ENCODE data around the gene KTN1. TPM values are rescaled to one million over a fixed set of nuclear protein-coding genes. Genes with fewer than 3 reads are reported as not detected.

Gene KTN1
- total RNA-seq, 1 donor from 2014 or later, result 128 TPM

DNA sequence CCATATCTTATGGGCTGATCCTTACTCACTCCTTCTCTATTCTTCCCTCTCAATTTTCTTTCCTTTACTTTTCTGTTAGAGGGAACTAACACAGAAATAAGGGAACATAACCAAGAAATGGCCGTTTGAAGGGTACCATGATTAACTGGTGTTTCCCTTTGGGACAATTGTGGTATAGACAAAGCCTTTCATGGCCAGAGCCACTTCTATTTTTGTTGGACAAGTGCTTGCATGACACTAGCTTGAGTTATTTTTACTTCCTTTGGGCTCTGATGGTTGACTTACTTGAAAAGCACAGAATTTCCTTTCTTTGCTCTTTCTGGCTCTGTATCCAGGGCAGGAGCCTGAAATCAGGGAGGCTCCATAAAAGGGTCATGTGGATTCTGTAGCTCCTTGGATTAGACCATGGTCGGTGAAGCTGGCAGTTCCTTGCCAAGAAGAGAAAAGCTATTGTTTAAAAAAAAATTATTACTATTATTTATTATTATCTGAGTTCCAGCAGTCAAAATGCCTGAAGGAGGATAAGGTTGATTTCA is 130.6 kb downstream of the KTN1 start:
- Histone ChIP-seq H3K27me3 (ENCODE audit: control insufficient read depth, insufficient read depth, low read length) (no peaks in the 10 kb centered on the region), H3K36me3 (ENCODE audit: control insufficient read depth, insufficient read depth, low read length) (no peaks in the 10 kb centered on the region), H3K4me3 (ENCODE audit: low read depth, low read length) (no peak overlapping the region)
- no peak for FAIRE-seq
- DNase-seq (ENCODE audit: low read depth), result no peak
- TF ChIP-seq CTCF (IDR thresholded peaks at IDR 0.05; ENCODE audit: insufficient read depth, low read length, severe bottlenecking), result no peak

DNA sequence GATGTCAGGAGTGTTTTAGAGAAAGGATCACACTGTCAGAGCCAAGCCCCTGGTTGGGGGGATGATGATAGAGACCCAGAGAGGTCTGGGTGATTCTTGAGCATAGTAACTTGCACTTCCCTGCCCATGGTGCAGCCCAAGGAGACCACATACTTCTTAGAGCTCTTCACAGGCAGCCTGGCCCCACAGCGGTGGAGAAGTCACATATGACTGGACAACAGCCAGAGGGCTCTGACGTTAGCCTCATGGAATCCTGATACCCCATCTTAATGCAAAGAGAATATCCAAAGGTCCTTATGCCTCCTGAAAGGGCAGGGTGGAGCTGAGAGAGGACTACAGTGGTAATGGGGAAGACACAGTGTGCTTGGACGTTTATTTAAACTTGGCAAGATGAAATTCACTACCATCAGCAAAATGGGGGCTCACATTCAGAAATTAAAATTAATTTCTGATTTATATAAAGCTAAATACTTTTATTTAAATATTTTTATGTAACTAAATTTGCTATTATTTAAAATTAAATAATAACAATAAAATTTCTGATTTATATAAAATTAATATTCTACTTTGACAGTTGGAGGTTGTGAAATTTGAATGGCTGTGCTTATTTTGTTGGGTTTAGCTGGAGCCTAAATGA is 131.3 kb downstream of the KTN1 start:
- DNase-seq (ENCODE audit: low read depth) (peak; percentile 33), FAIRE-seq (no peak)
- TF ChIP-seq CTCF (IDR thresholded peaks at IDR 0.05; ENCODE audit: insufficient read depth, low read length, severe bottlenecking), result no peak
- Histone ChIP-seq H3K36me3 (ENCODE audit: control insufficient read depth, insufficient read depth, low read length) (no peaks in the 10 kb centered on the region), H3K4me3 (ENCODE audit: low read depth, low read length) (no peak overlapping the region), H3K27me3 (ENCODE audit: control insufficient read depth, insufficient read depth, low read length) (no peaks in the 10 kb centered on the region)

DNA sequence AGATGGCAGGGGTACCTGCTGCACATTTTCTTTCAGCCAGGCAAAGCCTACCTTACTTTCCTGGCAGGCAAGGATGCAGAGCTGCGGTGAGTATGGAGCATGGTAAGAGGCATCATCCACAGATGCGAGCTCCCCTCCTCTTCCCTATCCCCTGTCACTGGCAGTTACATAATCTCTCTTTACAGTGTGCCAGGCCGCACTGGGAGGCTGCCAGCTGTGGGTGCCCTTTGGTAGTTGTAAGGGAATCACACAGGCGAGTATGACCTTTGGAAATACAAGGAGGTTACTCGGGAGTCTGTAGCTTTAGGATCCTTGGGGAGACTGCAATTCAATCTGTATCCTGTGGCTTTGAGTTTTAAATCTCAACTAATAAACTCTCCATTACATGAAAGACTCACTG is 132.5 kb downstream of the KTN1 start:
- no peak for FAIRE-seq
- TF ChIP-seq CTCF (IDR thresholded peaks at IDR 0.05; ENCODE audit: insufficient read depth, low read length, severe bottlenecking), result no peak
- H3K27me3 ChIP-seq (ENCODE audit: control insufficient read depth, insufficient read depth, low read length), result no peaks in the 10 kb centered on the region

DNA sequence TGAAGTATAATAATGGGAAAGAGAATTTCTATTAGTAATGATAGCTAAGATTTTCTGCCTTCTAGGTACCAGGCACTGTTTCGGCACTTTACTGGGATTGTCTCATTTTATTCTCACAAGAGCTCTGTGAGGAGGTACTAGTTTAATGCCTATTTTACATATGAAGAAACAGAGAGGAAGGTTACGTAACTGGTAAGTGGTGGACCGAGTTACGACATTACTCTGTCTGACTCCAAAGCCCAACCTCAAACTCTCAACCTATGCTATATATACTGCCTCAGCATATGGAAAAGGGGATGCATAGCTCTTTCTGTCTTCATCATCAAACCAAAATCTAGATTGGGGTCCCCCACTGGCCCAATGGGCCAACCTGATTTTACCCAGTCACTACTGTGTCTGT is 133.5 kb downstream of the KTN1 start:
- H3K36me3 ChIP-seq (ENCODE audit: control insufficient read depth, insufficient read depth, low read length), result no peaks in the 10 kb centered on the region
- H3K4me3 ChIP-seq (ENCODE audit: low read depth, low read length), result no peak overlapping the region
- no peak for TF ChIP-seq CTCF (IDR thresholded peaks at IDR 0.05; ENCODE audit: insufficient read depth, low read length, severe bottlenecking)
- no peak for DNase-seq (ENCODE audit: low read depth)
- FAIRE-seq, result no peak
- no peaks in the 10 kb centered on the region for H3K27me3 ChIP-seq (ENCODE audit: control insufficient read depth, insufficient read depth, low read length)

More for the DNA sequence above, 132.5 kb downstream of the KTN1 start:
- H3K4me3 ChIP-seq (ENCODE audit: low read depth, low read length), result no peak overlapping the region
- no peak for DNase-seq (ENCODE audit: low read depth)
- H3K36me3 ChIP-seq (ENCODE audit: control insufficient read depth, insufficient read depth, low read length), result no peaks in the 10 kb centered on the region

- no peaks in the 10 kb centered on the region for H3K27me3 ChIP-seq (ENCODE audit: control insufficient read depth, insufficient read depth, low read length)
- FAIRE-seq (no peak), DNase-seq (ENCODE audit: low read depth) (no peak)
- no peaks in the 10 kb centered on the region for H3K36me3 ChIP-seq (ENCODE audit: control insufficient read depth, insufficient read depth, low read length)
- TF ChIP-seq CTCF (IDR thresholded peaks at IDR 0.05; ENCODE audit: insufficient read depth, low read length, severe bottlenecking), result no peak
- no peak overlapping the region for H3K4me3 ChIP-seq (ENCODE audit: low read depth, low read length)
Observed at GRCh38 chr14:55715889-55716288, 135.9 kb downstream of the KTN1 start.

GRCh38 chr14:55717621-55718020 is 137.6 kb downstream of the KTN1 start:
- Histone ChIP-seq H3K27me3 (ENCODE audit: control insufficient read depth, insufficient read depth, low read length) (no peaks in the 10 kb centered on the region), H3K36me3 (ENCODE audit: control insufficient read depth, insufficient read depth, low read length) (no peaks in the 10 kb centered on the region), H3K4me3 (ENCODE audit: low read depth, low read length) (no peak overlapping the region)
- TF ChIP-seq CTCF (IDR thresholded peaks at IDR 0.05; ENCODE audit: insufficient read depth, low read length, severe bottlenecking), result no peak
- DNase-seq (ENCODE audit: low read depth) (no peak), FAIRE-seq (no peak)
